ENCODE measurements around the gene RBM17. TPM values are rescaled to one million over a fixed set of nuclear protein-coding genes. Genes with fewer than 3 reads are reported as not detected.

Gene RBM17
- total and polyA plus RNA-seq, 10 of the 15 experiments (the other 5 are each of a cell fraction or from before 2014, with no cell fraction given) = 28.4 to 181 (median 83.9) TPM

DNA sequence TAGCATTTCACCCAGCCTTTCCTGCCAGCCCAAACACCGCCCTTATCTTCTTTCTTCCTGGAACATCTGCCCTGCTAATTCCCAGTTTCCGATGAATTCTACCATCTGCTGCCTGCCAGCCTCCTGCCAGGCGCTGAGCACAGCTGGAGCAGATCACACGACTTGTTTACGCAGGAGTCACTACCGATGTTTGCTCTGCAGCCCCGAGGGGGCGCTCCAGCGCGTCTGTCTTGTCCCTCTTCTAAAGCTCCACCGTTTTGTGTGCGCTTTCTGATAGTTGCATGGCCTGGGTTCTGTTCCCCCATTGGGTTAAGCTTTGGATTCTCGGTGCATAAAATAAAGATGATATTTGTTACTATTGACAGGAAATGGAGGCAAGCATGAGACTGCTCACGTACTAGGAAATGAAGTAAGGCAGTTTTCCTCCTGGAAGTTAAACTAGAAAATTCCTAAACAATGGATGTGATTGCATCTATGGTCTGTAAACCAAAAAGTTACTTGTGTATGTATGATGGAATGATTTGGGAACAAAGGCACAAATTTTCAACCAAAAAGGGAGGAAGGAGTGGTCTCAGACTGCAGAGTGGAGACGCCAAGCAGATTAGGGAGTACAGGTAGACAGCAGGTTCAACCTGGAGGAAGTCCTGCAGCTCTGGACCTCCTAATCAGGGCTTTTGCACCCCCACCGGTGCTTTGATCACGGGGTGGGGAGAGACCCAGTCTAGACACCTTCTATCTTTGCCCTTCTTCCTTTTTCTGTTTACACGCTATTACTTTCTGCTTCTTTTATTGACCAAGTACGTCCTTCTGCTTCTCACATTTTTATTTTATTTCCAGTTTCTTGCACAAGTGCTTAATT, 2.2 kb upstream of the RBM17 start (continued):
- TF ChIP-seq, protein P1, sequence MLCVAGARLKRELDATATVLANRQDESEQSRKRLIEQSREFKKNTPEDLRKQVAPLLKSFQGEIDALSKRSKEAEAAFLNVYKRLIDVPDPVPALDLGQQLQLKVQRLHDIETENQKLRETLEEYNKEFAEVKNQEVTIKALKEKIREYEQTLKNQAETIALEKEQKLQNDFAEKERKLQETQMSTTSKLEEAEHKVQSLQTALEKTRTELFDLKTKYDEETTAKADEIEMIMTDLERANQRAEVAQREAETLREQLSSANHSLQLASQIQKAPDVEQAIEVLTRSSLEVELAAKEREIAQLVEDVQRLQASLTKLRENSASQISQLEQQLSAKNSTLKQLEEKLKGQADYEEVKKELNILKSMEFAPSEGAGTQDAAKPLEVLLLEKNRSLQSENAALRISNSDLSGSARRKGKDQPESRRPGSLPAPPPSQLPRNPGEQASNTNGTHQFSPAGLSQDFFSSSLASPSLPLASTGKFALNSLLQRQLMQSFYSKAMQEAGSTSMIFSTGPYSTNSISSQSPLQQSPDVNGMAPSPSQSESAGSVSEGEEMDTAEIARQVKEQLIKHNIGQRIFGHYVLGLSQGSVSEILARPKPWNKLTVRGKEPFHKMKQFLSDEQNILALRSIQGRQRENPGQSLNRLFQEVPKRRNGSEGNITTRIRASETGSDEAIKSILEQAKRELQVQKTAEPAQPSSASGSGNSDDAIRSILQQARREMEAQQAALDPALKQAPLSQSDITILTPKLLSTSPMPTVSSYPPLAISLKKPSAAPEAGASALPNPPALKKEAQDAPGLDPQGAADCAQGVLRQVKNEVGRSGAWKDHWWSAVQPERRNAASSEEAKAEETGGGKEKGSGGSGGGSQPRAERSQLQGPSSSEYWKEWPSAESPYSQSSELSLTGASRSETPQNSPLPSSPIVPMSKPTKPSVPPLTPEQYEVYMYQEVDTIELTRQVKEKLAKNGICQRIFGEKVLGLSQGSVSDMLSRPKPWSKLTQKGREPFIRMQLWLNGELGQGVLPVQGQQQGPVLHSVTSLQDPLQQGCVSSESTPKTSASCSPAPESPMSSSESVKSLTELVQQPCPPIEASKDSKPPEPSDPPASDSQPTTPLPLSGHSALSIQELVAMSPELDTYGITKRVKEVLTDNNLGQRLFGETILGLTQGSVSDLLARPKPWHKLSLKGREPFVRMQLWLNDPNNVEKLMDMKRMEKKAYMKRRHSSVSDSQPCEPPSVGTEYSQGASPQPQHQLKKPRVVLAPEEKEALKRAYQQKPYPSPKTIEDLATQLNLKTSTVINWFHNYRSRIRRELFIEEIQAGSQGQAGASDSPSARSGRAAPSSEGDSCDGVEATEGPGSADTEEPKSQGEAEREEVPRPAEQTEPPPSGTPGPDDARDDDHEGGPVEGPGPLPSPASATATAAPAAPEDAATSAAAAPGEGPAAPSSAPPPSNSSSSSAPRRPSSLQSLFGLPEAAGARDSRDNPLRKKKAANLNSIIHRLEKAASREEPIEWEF (IDR thresholded peaks at IDR 0.05; ENCODE audit: insufficient replicate concordance, low read depth, low read length) = no peak
- TF ChIP-seq, protein P2, sequence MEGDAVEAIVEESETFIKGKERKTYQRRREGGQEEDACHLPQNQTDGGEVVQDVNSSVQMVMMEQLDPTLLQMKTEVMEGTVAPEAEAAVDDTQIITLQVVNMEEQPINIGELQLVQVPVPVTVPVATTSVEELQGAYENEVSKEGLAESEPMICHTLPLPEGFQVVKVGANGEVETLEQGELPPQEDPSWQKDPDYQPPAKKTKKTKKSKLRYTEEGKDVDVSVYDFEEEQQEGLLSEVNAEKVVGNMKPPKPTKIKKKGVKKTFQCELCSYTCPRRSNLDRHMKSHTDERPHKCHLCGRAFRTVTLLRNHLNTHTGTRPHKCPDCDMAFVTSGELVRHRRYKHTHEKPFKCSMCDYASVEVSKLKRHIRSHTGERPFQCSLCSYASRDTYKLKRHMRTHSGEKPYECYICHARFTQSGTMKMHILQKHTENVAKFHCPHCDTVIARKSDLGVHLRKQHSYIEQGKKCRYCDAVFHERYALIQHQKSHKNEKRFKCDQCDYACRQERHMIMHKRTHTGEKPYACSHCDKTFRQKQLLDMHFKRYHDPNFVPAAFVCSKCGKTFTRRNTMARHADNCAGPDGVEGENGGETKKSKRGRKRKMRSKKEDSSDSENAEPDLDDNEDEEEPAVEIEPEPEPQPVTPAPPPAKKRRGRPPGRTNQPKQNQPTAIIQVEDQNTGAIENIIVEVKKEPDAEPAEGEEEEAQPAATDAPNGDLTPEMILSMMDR (IDR thresholded peaks at IDR 0.05 in 2 of 3, conservative IDR thresholded peaks at IDR 0.05 in 1 of 3; ENCODE audit: control insufficient read depth in 2 of 3, extremely low read depth in 1 of 3, insufficient read depth in 1 of 3, low read depth in 3 of 3, low read length in 3 of 3) = peak; percentile 89 to 95 (median 94)
- TF ChIP-seq NBN (IDR thresholded peaks at IDR 0.05) (0 out of 2 replicates have a peak, but pooled peaks have one; percentile 19), FOXM1 (IDR thresholded peaks at IDR 0.05; ENCODE audit: low read depth, low read length) (0 out of 2 replicates have a peak, but pooled peaks have one; percentile 39), TCF3 (IDR thresholded peaks at IDR 0.05; ENCODE audit: borderline replicate concordance, insufficient read depth, low read depth, low read length) (peak; percentile 91; the same call in 1 of the 2 replicates), TCF12 (IDR thresholded peaks at IDR 0.05; ENCODE audit: low read depth, low read length) (peak; percentile 95), EED (IDR thresholded peaks at IDR 0.05; ENCODE audit: low read depth) (0 out of 2 replicates have a peak, but pooled peaks have one; percentile 25), NR2C1 (IDR thresholded peaks at IDR 0.05) (no peak), IRF4 (IDR thresholded peaks at IDR 0.05; ENCODE audit: low read depth, low read length) (0 out of 2 replicates have a peak, but pooled peaks have one; percentile 64), YY1 (IDR thresholded peaks at IDR 0.05; ENCODE audit: low read depth, low read length) (peak; percentile 72), MXI1 (IDR thresholded peaks at IDR 0.05; ENCODE audit: low read depth, low read length) (no peak), SMC3 (IDR thresholded peaks at IDR 0.05; ENCODE audit: borderline replicate concordance, low read length) (peak; percentile 66; the same call in 1 of the 2 replicates), KDM1A (IDR thresholded peaks at IDR 0.05; ENCODE audit: borderline replicate concordance) (no peak), NRF1 (conservative IDR thresholded peaks at IDR 0.05; ENCODE audit: low read depth, low read length) (no peak), STAT3 (IDR thresholded peaks at IDR 0.05; ENCODE audit: low read depth, low read length) (no peak)
- TF ChIP-seq, protein P3, sequence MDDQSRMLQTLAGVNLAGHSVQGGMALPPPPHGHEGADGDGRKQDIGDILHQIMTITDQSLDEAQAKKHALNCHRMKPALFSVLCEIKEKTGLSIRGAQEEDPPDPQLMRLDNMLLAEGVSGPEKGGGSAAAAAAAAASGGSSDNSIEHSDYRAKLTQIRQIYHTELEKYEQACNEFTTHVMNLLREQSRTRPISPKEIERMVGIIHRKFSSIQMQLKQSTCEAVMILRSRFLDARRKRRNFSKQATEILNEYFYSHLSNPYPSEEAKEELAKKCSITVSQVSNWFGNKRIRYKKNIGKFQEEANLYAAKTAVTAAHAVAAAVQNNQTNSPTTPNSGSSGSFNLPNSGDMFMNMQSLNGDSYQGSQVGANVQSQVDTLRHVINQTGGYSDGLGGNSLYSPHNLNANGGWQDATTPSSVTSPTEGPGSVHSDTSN (IDR thresholded peaks at IDR 0.05; ENCODE audit: insufficient replicate concordance, low read depth, low read length) = peak; percentile 83
- TF ChIP-seq, protein P4, sequence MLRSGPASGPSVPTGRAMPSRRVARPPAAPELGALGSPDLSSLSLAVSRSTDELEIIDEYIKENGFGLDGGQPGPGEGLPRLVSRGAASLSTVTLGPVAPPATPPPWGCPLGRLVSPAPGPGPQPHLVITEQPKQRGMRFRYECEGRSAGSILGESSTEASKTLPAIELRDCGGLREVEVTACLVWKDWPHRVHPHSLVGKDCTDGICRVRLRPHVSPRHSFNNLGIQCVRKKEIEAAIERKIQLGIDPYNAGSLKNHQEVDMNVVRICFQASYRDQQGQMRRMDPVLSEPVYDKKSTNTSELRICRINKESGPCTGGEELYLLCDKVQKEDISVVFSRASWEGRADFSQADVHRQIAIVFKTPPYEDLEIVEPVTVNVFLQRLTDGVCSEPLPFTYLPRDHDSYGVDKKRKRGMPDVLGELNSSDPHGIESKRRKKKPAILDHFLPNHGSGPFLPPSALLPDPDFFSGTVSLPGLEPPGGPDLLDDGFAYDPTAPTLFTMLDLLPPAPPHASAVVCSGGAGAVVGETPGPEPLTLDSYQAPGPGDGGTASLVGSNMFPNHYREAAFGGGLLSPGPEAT (IDR thresholded peaks at IDR 0.05; ENCODE audit: low read depth) = peak; percentile 26; the same call in 1 of the 2 replicates
